ENCODE data around the gene PRSS36.
"Not testable (repeated sequence)": the region's sequence is repeated elsewhere in the genome, so short reads cannot be mapped to it uniquely, and the experiment has no call there.

The PRSS36 gene

DNA sequence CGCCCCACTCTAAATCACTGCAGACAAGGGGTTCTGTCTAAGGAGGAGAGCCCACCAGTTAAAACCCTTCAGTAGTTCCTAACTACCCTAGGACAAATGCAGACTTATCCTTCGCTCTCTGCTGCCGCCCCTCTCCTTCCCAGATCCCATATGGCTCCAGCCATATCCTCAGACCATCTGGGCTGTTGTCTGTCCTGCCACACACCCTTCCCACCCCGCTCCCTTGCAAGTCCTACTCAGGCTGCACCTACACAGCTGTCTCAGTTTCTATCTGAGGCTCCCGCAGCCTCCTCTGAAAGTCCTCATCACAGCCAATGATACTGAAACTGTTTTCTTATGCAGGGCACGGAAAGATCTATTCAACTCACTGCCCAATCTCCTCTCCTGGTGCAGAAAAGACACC lies 42.4 kb downstream of the PRSS36 start:
- peaks cover 7% of the 10 kb centered on the region; the same call in 1 of the 2 replicates for H3K4me1 ChIP-seq (ENCODE audit: control insufficient read depth, insufficient read depth, low read length)
- no peaks in the 10 kb centered on the region for H3K27me3 ChIP-seq (ENCODE audit: control insufficient read depth, insufficient read depth, low read length)
- H3K4me3 ChIP-seq (ENCODE audit: low read depth, low read length) = peak overlapping the region; percentile 90
- H3K27ac ChIP-seq (ENCODE audit: low read depth, low read length) = no peak overlapping the region
- no peak overlapping the region for H3K9ac ChIP-seq (ENCODE audit: low read length)
- peaks cover 32% of the 10 kb centered on the region for H3K36me3 ChIP-seq (ENCODE audit: control insufficient read depth, insufficient read depth, low read length)
- peaks cover 3% of the 10 kb centered on the region; the same call in 1 of the 2 replicates for H3K9me3 ChIP-seq (ENCODE audit: control insufficient read depth, insufficient read depth, low read depth, low read length)

DNA sequence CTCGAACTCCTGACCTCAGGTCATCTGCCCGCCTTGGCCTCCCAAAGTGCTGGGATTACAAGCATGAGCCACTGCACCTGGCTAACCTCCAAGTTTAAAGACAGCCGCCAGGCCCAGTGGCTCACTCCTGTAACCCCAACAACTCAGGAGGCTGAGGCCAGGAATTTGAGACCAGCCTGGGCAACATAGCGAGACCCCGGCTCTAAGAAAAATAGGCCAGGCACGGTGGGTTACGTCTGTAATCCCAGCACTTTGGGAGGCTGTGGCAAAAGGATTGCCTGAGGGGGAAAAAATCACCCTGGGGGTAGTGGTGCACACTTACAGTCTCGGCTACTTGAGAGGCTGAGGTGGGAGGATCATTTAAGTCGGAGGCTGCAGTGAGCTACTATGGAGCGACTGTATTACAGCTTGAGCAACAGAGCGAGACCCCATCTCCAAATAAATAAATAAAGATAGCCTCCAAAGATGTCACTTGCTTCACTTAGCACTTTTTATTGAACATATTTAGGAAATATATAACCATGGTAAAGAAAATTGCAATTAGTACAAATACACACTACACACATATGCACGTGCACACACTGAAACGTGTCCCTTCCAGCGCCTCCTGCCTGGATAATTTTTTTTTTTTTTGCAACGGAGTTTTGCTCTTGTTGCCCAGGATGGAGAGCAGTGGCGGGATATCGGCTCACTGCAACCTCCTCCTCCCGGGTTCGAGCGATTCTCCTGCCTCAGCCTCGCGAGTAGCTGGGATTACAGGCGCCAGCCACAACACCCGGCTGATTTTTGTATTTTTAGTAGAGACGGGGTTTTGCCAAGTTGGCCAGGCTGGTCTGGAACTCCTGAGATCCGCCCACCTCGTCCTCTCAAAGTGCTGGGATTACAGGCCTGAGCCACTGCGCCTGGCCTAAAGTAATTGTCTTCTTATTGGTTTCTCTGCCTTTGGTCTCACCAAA lies 43.1 kb downstream of the PRSS36 start:
- Histone ChIP-seq H3K4me1 (ENCODE audit: control insufficient read depth, insufficient read depth, low read length) (peaks cover 7% of the 10 kb centered on the region; the same call in 1 of the 2 replicates), H3K27me3 (ENCODE audit: control insufficient read depth, insufficient read depth, low read length) (no peaks in the 10 kb centered on the region), H3K4me3 (ENCODE audit: low read depth, low read length) (no peak overlapping the region), H3K36me3 (ENCODE audit: control insufficient read depth, insufficient read depth, low read length) (peaks cover 25% of the 10 kb centered on the region), H3K9ac (ENCODE audit: low read length) (no peak overlapping the region), H3K9me3 (ENCODE audit: control insufficient read depth, insufficient read depth, low read depth, low read length) (peaks cover 3% of the 10 kb centered on the region; the same call in 1 of the 2 replicates), H3K27ac (ENCODE audit: low read depth, low read length) (no peak overlapping the region)

DNA sequence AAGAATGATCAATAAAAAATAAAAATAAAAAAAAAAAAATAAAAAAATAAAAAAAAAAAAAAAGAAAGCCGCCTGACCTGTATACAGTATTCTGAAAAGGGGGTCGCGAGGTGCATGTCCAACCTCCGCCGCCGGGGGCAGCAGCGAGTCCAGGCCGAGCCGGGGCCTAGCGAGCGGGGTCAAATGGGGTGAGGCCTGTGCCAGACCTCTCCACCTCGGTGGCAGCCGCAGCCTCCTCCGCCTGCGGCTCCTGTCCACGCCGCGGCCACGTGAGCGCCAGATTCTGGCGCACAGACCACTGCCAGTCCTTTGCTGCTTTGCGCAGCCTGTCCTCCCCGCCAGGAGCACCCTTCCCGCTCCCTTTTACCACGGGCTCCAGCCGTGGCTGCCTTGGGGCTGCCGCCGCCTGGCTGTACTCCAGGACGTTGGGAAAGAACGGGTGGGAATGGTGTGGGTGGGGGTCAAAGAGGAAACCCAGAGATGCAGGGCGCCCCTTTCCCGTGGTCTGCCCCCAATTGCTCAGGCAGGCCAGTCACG lies 44.1 kb downstream of the PRSS36 start:
- Histone ChIP-seq H3K4me3 (ENCODE audit: low read depth, low read length) (peak overlapping the region; percentile 25), H3K9me3 (ENCODE audit: control insufficient read depth, insufficient read depth, low read depth, low read length) (peaks cover 3% of the 10 kb centered on the region; the same call in 1 of the 2 replicates), H3K9ac (ENCODE audit: low read length) (no peak overlapping the region), H3K27ac (ENCODE audit: low read depth, low read length) (no peak overlapping the region), H3K36me3 (ENCODE audit: control insufficient read depth, insufficient read depth, low read length) (peaks cover 15% of the 10 kb centered on the region), H3K27me3 (ENCODE audit: control insufficient read depth, insufficient read depth, low read length) (no peaks in the 10 kb centered on the region), H3K4me1 (ENCODE audit: control insufficient read depth, insufficient read depth, low read length) (peaks cover 7% of the 10 kb centered on the region; the same call in 1 of the 2 replicates)

DNA sequence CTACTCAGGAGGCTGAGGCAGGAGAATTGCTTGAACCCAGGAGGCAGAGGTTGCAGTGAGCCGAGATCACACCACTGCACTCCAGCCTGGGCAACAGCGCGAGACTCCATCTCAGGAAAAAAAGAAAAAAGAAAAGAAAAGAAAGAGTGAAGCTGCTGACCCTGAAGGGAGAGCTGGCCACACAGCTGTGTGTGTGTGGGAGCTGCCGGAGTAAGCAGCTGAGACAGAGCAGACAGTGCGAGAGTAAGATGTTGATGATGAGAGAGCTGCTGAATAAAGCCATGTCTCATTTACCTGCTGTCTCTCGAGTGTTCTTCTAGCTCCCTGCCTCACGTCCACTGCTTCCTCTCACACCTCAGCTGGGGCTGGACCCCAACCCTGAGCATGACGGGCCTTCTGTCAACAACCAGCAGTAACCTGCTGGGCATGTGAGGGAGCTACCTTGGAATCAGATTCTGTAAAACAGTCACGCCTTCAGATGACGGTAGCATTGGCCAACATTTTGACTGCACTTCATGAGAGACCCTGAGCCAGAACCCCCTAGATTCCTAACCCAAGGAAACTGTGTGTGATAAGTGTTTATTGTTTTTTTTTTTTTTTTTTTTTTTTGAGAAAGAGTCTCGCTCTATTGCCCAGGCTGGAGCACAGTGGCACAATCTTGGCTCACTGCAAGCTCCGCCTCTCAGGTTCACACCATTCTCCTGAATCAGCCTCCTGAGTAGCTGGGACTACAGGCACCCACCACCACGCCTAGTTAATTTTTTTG lies 48.8 kb downstream of the PRSS36 start:
- not testable (repeated sequence) for H3K4me3 ChIP-seq (ENCODE audit: low read depth, low read length); H3K27ac ChIP-seq (ENCODE audit: low read depth, low read length); H3K4me1 ChIP-seq (ENCODE audit: control insufficient read depth, insufficient read depth, low read length); H3K9me3 ChIP-seq (ENCODE audit: control insufficient read depth, insufficient read depth, low read depth, low read length); H3K36me3 ChIP-seq (ENCODE audit: control insufficient read depth, insufficient read depth, low read length); H3K27me3 ChIP-seq (ENCODE audit: control insufficient read depth, insufficient read depth, low read length); H3K9ac ChIP-seq (ENCODE audit: low read length)

DNA sequence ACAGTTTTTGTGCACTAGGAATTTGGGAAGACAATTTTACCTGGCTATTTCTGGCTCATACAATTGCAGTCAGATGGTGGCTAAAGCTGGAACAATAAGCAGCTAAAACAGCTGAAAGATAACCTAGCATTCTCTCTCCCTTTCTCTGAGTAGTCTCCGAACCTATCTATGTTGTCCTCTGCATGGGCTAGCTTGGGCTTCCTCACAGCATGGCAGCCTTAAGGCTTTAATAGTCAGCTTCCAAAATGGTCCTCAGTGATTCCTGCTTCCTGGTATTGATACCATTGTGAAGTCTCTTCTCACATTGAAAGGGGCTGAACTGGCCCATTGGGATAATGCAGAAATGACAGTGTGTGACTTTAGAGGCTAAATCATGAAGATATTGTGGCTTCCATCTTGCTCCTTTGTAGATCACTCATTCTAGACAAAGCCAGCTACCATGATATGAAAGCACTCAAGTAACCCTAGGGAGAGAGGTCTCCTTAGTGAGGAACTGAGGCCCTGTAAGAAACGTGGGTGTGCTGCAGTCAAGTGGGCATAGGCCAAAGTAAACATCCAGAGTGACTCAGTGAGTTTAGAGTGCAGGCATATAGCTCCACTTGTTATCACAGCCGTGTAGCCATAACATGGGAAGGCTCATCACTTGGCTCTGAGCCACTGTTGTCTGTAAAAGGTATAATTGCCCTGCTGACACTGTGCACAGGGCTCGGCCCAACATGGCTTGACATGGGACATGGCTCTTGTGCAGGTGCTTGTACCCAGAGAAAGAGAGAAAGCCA lies 49.8 kb downstream of the PRSS36 start:
- H3K4me1 ChIP-seq (ENCODE audit: control insufficient read depth, insufficient read depth, low read length) = no peaks in the 10 kb centered on the region
- H3K9ac ChIP-seq (ENCODE audit: low read length) = no peak overlapping the region
- no peak overlapping the region for H3K4me3 ChIP-seq (ENCODE audit: low read depth, low read length)
- H3K27ac ChIP-seq (ENCODE audit: low read depth, low read length) = no peak overlapping the region
- H3K9me3 ChIP-seq (ENCODE audit: control insufficient read depth, insufficient read depth, low read depth, low read length) = peaks cover 3% of the 10 kb centered on the region; the same call in 1 of the 2 replicates
- no peaks in the 10 kb centered on the region for H3K27me3 ChIP-seq (ENCODE audit: control insufficient read depth, insufficient read depth, low read length)
- H3K36me3 ChIP-seq (ENCODE audit: control insufficient read depth, insufficient read depth, low read length) = no peaks in the 10 kb centered on the region

DNA sequence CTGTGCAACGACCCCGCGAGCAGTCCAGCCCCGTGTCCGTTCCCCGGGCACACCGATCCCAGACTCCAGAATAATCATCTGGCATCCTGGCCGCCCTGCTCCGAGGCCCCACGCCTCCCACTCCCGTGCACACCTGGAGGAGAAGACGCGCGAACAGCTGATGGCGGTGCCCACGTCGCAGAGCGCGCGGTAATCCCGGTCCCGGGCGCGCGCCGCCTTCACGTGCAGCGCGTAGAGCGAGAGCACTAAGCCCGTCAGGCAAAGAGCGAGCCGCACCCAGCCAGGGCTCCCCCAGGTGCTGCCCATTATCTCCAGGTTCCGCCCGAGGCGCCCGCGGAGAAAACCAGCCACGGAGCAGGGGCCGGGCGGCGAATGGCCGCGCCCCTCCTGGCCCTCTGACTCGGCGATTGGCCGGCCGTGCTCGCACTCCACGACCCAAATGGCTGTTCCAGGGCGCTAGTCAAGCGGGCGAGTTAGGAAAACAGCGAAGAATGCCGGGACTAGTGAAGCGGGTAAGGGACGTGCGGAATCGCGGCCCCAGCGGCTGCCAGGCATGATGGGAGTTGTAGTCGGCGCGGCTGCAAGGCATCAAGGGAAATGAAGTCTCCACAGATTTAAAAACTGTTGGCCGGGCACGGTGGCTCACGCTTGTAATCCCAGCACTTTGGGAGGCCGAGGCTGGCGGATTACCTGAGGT lies 55.3 kb downstream of the PRSS36 start, which contains the start of gene VKORC1:
Gene VKORC1, minus strand, starts transcription at position 374 of the 697 bp plus-strand sequence. Its CDS starts 68 bp downstream, at position 306.
- Histone ChIP-seq H3K9ac (ENCODE audit: low read length) (peak within 1 kb of the TSS; percentile 92), H3K36me3 (ENCODE audit: control insufficient read depth, insufficient read depth, low read length) (peaks cover 15% of the 10 kb centered on the region), H3K4me1 (ENCODE audit: control insufficient read depth, insufficient read depth, low read length) (peaks cover 4% of the 10 kb centered on the region; the same call in 1 of the 2 replicates), H3K9me3 (ENCODE audit: control insufficient read depth, insufficient read depth, low read depth, low read length) (no peaks in the 10 kb centered on the region), H3K27ac (ENCODE audit: low read depth, low read length) (peak within 1 kb of the TSS; percentile 53), H3K4me3 (ENCODE audit: low read depth, low read length) (peak within 1 kb of the TSS; percentile 85), H3K27me3 (ENCODE audit: control insufficient read depth, insufficient read depth, low read length) (no peaks in the 10 kb centered on the region)

DNA sequence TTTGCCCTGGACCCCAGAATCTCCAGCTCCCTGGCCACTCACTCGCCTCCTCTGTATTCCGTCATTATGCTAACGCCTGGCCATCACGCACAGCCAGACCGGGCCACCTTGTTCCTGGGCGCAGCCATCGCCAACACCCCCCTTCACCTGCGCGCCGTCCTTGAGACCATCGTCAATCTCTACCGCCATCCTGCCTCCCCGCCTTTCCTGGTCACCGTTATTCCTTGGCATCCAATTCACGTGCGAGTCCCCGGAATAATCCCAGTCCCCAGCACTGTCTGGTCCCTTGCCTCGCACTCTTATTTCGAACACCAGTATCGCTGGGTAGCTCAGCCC lies 55.8 kb downstream of the PRSS36 start:
- Histone ChIP-seq H3K36me3 (ENCODE audit: control insufficient read depth, insufficient read depth, low read length) (peaks cover 19% of the 10 kb centered on the region), H3K27ac (ENCODE audit: low read depth, low read length) (peak overlapping the region; percentile 53; the same call in 1 of the 2 replicates), H3K4me3 (ENCODE audit: low read depth, low read length) (peak overlapping the region; percentile 85), H3K9ac (ENCODE audit: low read length) (peak overlapping the region; percentile 92), H3K4me1 (ENCODE audit: control insufficient read depth, insufficient read depth, low read length) (peaks cover 4% of the 10 kb centered on the region; the same call in 1 of the 2 replicates), H3K9me3 (ENCODE audit: control insufficient read depth, insufficient read depth, low read depth, low read length) (no peaks in the 10 kb centered on the region), H3K27me3 (ENCODE audit: control insufficient read depth, insufficient read depth, low read length) (no peaks in the 10 kb centered on the region)

DNA sequence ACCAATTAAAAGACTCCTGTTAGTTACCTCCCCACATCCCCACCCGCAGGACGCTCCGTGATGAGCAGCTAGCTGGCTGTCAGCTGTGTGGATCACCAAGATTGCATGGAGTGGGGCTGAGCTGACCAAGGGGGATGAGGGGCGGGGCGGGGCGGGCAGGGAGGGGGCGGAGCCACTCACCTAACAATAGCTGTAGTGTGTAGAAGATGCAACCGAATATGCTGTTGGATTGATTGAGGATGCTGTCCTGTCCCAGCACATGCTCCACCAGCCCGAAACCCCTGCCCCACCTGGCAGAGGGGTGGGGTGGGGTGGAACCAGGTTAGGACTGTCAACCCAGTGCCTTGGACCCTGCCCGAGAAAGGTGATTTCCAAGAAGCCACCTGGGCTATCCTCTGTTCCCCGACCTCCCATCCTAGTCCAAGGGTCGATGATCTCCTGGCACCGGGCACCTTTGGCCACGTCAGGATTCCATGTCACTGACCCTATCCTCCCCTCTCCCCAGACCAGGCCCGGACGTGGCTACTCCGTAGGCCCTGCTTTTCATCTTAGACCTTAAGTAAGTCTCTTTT lies 56.6 kb downstream of the PRSS36 start:
- no peaks in the 10 kb centered on the region for H3K27me3 ChIP-seq (ENCODE audit: control insufficient read depth, insufficient read depth, low read length)
- H3K4me3 ChIP-seq (ENCODE audit: low read depth, low read length) = peak overlapping the region; percentile 85
- peaks cover 27% of the 10 kb centered on the region for H3K36me3 ChIP-seq (ENCODE audit: control insufficient read depth, insufficient read depth, low read length)
- peak overlapping the region; percentile 42 for H3K9ac ChIP-seq (ENCODE audit: low read length)
- H3K4me1 ChIP-seq (ENCODE audit: control insufficient read depth, insufficient read depth, low read length) = peaks cover 4% of the 10 kb centered on the region; the same call in 1 of the 2 replicates
- no peaks in the 10 kb centered on the region for H3K9me3 ChIP-seq (ENCODE audit: control insufficient read depth, insufficient read depth, low read depth, low read length)
- no peak overlapping the region for H3K27ac ChIP-seq (ENCODE audit: low read depth, low read length)

DNA sequence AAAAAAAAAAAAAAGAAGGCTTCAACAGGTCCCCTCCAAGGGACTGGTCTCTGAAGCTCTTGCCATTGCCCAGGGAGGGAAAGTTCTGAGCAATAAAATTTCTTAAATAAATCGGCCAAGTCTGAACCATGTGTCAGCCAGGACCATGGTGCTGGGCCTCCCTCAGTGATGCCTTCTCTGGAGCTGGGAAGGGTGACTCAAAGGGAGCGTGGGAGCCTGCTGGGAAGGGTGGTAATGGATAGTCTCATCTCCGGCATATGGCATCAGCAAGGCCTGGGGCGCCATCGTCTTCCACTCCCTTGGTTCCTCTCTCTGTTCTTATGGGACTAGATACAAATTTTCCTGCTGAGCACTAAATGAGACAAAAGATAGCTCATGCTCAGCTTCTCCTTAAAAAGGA lies 57.5 kb downstream of the PRSS36 start:
- Histone ChIP-seq H3K4me3 (ENCODE audit: low read depth, low read length) (no peak overlapping the region), H3K27me3 (ENCODE audit: control insufficient read depth, insufficient read depth, low read length) (no peaks in the 10 kb centered on the region), H3K27ac (ENCODE audit: low read depth, low read length) (no peak overlapping the region), H3K9me3 (ENCODE audit: control insufficient read depth, insufficient read depth, low read depth, low read length) (no peaks in the 10 kb centered on the region), H3K9ac (ENCODE audit: low read length) (no peak overlapping the region), H3K4me1 (ENCODE audit: control insufficient read depth, insufficient read depth, low read length) (peaks cover 4% of the 10 kb centered on the region; the same call in 1 of the 2 replicates), H3K36me3 (ENCODE audit: control insufficient read depth, insufficient read depth, low read length) (peaks cover 27% of the 10 kb centered on the region)

Measured in HUES6 (cell line).